ENCODE data around the gene SUV39H2. TPM values are rescaled to one million over a fixed set of nuclear protein-coding genes. Genes with fewer than 3 reads are reported as not detected.

SUV39H2 gene
- total and polyA plus RNA-seq, 3 donors from 2014 or later = 29.9 to 69.4 (median 39.1) TPM

- intact Hi-C loops (cut with DNase I; ENCODE audit: low total_unique reads) = no loop called here
- no peaks in the 10 kb centered on the region for H3K36me3 ChIP-seq (ENCODE audit: low read depth, missing control alignments)
- no peak overlapping the region for H3K27ac ChIP-seq
- 98 to 99% methylated on average over 3 of the region's 3 CpGs for WGBS, 2 donors
- DNase-seq = no peak
- no peaks in the 10 kb centered on the region for H3K27me3 ChIP-seq
- no peak for TF ChIP-seq CTCF (IDR thresholded peaks at IDR 0.05)
- TF ChIP-seq POLR2A (IDR thresholded peaks at IDR 0.05) = no peak
- H3K4me3 ChIP-seq = no peak overlapping the region
- H3K9me3 ChIP-seq = no peaks in the 10 kb centered on the region
- no peaks in the 10 kb centered on the region for H3K4me1 ChIP-seq
These were observed 33.1 kb downstream of the SUV39H2 start for GRCh38 chr10:14911801-14912200.

DNA sequence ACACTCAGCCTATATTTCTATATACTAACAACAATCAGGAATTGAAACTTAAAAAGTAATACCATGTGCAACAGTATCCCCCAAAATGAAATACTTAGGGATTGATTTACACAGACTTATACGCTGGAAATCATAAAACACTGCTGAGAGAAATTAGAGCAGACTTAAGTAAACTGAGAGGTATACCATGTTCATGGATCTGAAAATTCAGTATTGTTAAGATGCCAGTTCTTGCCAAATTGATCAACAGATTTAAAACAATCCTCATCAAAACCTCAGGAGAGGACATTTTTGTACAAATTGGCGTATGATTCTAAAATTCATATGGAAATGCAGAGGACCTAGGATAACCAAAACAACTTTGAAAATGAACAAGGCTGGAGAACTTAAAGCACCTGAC lies 37.9 kb downstream of the SUV39H2 start:
- intact Hi-C loops (cut with DNase I; ENCODE audit: low total_unique reads) = no loop called here
- no peaks in the 10 kb centered on the region for H3K36me3 ChIP-seq (ENCODE audit: low read depth, missing control alignments)
- no peaks in the 10 kb centered on the region for H3K9me3 ChIP-seq
- TF ChIP-seq POLR2A (IDR thresholded peaks at IDR 0.05) = no peak
- no peak for TF ChIP-seq CTCF (IDR thresholded peaks at IDR 0.05)
- WGBS, 2 donors = 93 to 98% methylated on average over 2 of the region's 2 CpGs
- no peak overlapping the region for H3K27ac ChIP-seq
- H3K4me1 ChIP-seq = no peaks in the 10 kb centered on the region
- H3K27me3 ChIP-seq = no peaks in the 10 kb centered on the region
- DNase-seq = no peak
- H3K4me3 ChIP-seq = no peak overlapping the region

DNA sequence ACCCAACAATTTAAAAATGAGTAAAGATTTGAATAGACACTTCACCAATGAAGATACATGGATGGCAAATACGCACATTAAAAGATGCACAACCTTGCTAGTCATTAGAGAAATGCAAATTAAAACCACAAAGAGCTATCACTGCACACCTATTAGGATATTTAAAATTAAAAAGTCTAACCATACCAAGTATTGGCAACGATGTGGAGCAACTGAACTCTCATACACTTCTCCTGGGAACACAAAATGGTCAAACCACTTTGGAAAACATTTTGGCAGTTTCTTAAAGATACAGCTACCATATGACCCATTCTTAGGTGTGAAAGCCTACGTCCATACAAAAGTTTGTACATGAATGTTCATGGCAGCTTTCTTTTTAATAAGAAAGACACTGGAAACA lies 39.2 kb downstream of the SUV39H2 start:
- no peaks in the 10 kb centered on the region for H3K4me1 ChIP-seq
- no peaks in the 10 kb centered on the region for H3K9me3 ChIP-seq
- no peaks in the 10 kb centered on the region for H3K36me3 ChIP-seq (ENCODE audit: low read depth, missing control alignments)
- no peak overlapping the region for H3K4me3 ChIP-seq
- WGBS, 2 donors = 90 to 91% methylated on average over 3 of the region's 3 CpGs
- TF ChIP-seq CTCF (IDR thresholded peaks at IDR 0.05) (no peak), POLR2A (IDR thresholded peaks at IDR 0.05) (no peak)
- H3K27me3 ChIP-seq = no peaks in the 10 kb centered on the region
- DNase-seq = no peak
- intact Hi-C loops (cut with DNase I; ENCODE audit: low total_unique reads) = no loop called here
- H3K27ac ChIP-seq = no peak overlapping the region

GRCh38 chr10:14918964-14919363 lies 40.3 kb downstream of the SUV39H2 start:
- no peaks in the 10 kb centered on the region for H3K4me1 ChIP-seq
- no peak overlapping the region for H3K27ac ChIP-seq
- H3K27me3 ChIP-seq = no peaks in the 10 kb centered on the region
- DNase-seq = no peak
- no peaks in the 10 kb centered on the region for H3K36me3 ChIP-seq (ENCODE audit: low read depth, missing control alignments)
- 79 to 85% methylated on average over 3 of the region's 3 CpGs for WGBS, 2 donors
- H3K9me3 ChIP-seq = no peaks in the 10 kb centered on the region
- intact Hi-C loops (cut with DNase I; ENCODE audit: low total_unique reads) = no loop called here
- no peak for TF ChIP-seq CTCF (IDR thresholded peaks at IDR 0.05)
- no peak for TF ChIP-seq POLR2A (IDR thresholded peaks at IDR 0.05)
- no peak overlapping the region for H3K4me3 ChIP-seq

GRCh38 chr10:14924013-14924412 lies 45.3 kb downstream of the SUV39H2 start:
- Histone ChIP-seq H3K4me3 (no peak overlapping the region), H3K9me3 (no peaks in the 10 kb centered on the region), H3K36me3 (ENCODE audit: low read depth, missing control alignments) (no peaks in the 10 kb centered on the region), H3K4me1 (no peaks in the 10 kb centered on the region), H3K27ac (no peak overlapping the region), H3K27me3 (no peaks in the 10 kb centered on the region)
- no peak for DNase-seq
- no peak for TF ChIP-seq POLR2A (IDR thresholded peaks at IDR 0.05)
- no peak for TF ChIP-seq CTCF (IDR thresholded peaks at IDR 0.05)
- 94 to 95% methylated on average over 7 of the region's 7 CpGs for WGBS, 2 donors
- intact Hi-C loops (cut with DNase I; ENCODE audit: low total_unique reads) = no loop called here
